ENCODE results near the gene CTTN. TPM values are rescaled to one million over a fixed set of nuclear protein-coding genes. Genes with fewer than 3 reads are reported as not detected.

The CTTN gene
- total and polyA plus RNA-seq, 2 of the 13 experiments (the other 11 are each of a cell fraction or from before 2014, with no cell fraction given) = 84.4 to 114 TPM

- TF ChIP-seq ZNF318 (CRISPR knock-in tag; IDR thresholded peaks at IDR 0.05) (no peak), HINFP (CRISPR knock-in tag; IDR thresholded peaks at IDR 0.05; ENCODE audit: low read depth) (no peak), ZNF775 (CRISPR knock-in tag; IDR thresholded peaks at IDR 0.05; ENCODE audit: borderline replicate concordance) (no peak), SNAPC5 (CRISPR knock-in tag; IDR thresholded peaks at IDR 0.05; ENCODE audit: borderline replicate concordance) (no peak), NFRKB (IDR thresholded peaks at IDR 0.05) (no peak), HNRNPUL1 (IDR thresholded peaks at IDR 0.05; ENCODE audit: low read depth, low read length) (no peak), U2AF2 (IDR thresholded peaks at IDR 0.05; ENCODE audit: low read depth, low read length) (no peak), PAX8 (CRISPR knock-in tag; IDR thresholded peaks at IDR 0.05; ENCODE audit: borderline replicate concordance) (no peak), DBP (CRISPR knock-in tag; IDR thresholded peaks at IDR 0.05; ENCODE audit: not compliant biosample characterization) (no peak)
Observed at GRCh38 chr11:70477176-70477575, 78.8 kb downstream of the CTTN start (continued).

Measured in HepG2 (cell line).